GM20000 (cell line): Measurements from ENCODE around the gene PPP1R12B.
A peak's percentile ranks its signal among the peaks of the same experiment; 100 is the strongest.
"Not testable (repeated sequence)": the region's sequence is repeated elsewhere in the genome, so short reads cannot be mapped to it uniquely, and the experiment has no call there.

Source experiments
- DNase-seq: peaks from one replicate; pipeline ENCODE4 v3.0.0; 2012; ENCODE audit warnings: low spot score
- TF ChIP-seq, protein P1 (sequence below): IDR thresholded peaks from 2 replicates; pipeline ENCODE4 v1.5.1; 2012; ENCODE audit warnings: mild to moderate bottlenecking, control low read depth; ENCODE audit errors: extremely low read depth, missing control alignments

PPP1R12B gene

DNA sequence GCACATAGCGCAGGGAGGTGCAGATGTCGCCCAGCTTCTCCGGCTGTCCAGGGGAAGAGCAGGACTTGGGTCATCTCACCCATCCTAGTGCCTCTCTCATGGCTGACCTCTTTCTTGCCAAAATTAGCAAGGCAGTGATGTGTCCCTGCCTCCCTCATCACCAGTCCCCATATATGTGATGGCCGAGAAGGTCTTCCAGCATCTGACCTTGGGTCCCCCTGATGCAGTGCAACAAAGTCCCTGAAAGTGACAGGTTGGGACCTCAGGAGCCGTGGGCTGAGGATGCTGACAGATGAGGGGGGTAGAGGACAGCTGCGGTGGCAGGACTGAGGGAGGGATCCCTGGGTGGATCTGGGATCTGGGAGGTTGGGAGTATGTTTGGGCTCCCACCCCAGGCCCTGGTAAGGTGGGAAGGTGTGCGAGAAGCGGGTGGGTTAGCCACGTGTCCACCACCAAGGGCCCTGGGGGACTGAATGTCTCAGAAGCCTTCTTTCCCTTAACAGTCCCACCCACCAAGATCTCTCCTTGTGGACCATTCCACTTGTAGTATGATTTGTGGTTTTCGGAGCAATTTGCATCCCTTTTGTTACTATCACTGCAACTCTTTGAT, 252.0 kb downstream of the PPP1R12B start:
- TF ChIP-seq, protein P1, sequence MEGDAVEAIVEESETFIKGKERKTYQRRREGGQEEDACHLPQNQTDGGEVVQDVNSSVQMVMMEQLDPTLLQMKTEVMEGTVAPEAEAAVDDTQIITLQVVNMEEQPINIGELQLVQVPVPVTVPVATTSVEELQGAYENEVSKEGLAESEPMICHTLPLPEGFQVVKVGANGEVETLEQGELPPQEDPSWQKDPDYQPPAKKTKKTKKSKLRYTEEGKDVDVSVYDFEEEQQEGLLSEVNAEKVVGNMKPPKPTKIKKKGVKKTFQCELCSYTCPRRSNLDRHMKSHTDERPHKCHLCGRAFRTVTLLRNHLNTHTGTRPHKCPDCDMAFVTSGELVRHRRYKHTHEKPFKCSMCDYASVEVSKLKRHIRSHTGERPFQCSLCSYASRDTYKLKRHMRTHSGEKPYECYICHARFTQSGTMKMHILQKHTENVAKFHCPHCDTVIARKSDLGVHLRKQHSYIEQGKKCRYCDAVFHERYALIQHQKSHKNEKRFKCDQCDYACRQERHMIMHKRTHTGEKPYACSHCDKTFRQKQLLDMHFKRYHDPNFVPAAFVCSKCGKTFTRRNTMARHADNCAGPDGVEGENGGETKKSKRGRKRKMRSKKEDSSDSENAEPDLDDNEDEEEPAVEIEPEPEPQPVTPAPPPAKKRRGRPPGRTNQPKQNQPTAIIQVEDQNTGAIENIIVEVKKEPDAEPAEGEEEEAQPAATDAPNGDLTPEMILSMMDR: no peak
- no peak for DNase-seq

- DNase-seq: no peak
- TF ChIP-seq, protein P1: no peak
These were observed 254.9 kb downstream of the PPP1R12B start for GRCh38 chr1:202603435-202603834.

GRCh38 chr1:202605515-202605914, 257.0 kb downstream of the PPP1R12B start:
- DNase-seq: no peak
- TF ChIP-seq, protein P1: no peak

GRCh38 chr1:202612036-202612435, 263.5 kb downstream of the PPP1R12B start:
- DNase-seq: not testable (repeated sequence)

GRCh38 chr1:202613571-202613970, 265.1 kb downstream of the PPP1R12B start:
- DNase-seq: no peak
- TF ChIP-seq, protein P1: no peak

GRCh38 chr1:202614363-202615207, 266.1 kb downstream of the PPP1R12B start:
- DNase-seq: not testable (repeated sequence)

DNA sequence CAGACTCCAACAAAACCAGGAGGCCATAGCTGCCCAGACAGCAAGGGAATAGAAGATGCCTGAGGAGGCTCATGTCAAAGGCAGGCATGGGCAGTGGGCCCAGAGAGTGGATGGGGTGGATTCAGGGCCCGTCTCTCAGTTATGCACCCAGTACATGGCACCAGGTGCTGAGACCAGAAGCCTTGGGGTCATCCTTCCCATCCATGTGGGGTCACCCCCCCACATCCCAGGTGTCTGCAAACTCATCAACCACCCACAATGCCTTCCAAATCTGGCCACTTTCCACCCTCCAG, 266.7 kb downstream of the PPP1R12B start:
- not testable (repeated sequence) for DNase-seq

- TF ChIP-seq, protein P1: no peak
- peak; percentile 75 for DNase-seq
These were observed 267.2 kb downstream of the PPP1R12B start for GRCh38 chr1:202615501-202616354.
